HUES48 (cell line): Measurements from ENCODE around the gene RBX1.

ENCODE experiments used
- H3K27ac ChIP-seq: one replicate; pipeline ENCODE4 v1.7.0; 2013; ENCODE audit warnings: low read depth, low read length, inconsistent platforms
- H3K27me3 ChIP-seq: 2 replicates; pipeline ENCODE4 v1.6.1; 2013; ENCODE audit warnings: mild to moderate bottlenecking, low read length; ENCODE audit not compliant: control insufficient read depth, insufficient read depth
- H3K36me3 ChIP-seq: 2 replicates; pipeline ENCODE4 v1.6.1; 2013; ENCODE audit warnings: low read length; ENCODE audit not compliant: control insufficient read depth, insufficient read depth
- H3K4me1 ChIP-seq: 2 replicates; pipeline ENCODE4 v1.6.1; 2013; ENCODE audit warnings: mild to moderate bottlenecking, low read length; ENCODE audit not compliant: control insufficient read depth, insufficient read depth
- H3K4me3 ChIP-seq: 2 replicates; pipeline ENCODE4 v1.5.1; 2013; ENCODE audit warnings: mild to moderate bottlenecking, low read depth, low read length
- H3K9ac ChIP-seq: 2 replicates; pipeline ENCODE4 v1.6.1; 2013; ENCODE audit warnings: mild to moderate bottlenecking, low read depth, low read length, moderate library complexity
- H3K9me3 ChIP-seq: 2 replicates; pipeline ENCODE4 v1.6.1; 2013; ENCODE audit warnings: low read length; ENCODE audit not compliant: control insufficient read depth, insufficient read depth

The RBX1 gene

DNA sequence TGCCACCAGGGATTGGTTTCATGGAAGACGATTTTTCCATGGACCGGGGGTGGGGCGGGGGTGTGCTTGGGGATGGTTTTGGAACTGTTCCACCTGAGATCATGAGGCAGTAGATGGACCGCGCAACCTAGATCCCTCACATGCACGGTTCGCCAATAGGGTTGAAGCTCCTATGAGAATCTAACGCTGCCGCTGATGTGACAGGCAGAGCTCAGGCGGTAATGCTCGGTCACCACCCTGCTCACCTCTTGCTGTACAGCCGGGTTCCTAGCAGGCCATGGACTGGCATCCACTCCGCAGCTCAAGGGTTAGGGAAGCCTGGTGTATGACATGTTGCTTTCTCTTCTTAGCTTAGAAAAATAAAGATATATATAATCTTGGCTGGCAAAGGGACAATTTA is 22.0 kb downstream of the RBX1 start:
- peaks cover 36% of the 10 kb centered on the region for H3K36me3 ChIP-seq
- H3K9ac ChIP-seq, result no peak overlapping the region
- H3K4me1 ChIP-seq, result no peaks in the 10 kb centered on the region
- no peak overlapping the region for H3K4me3 ChIP-seq
- H3K9me3 ChIP-seq, result no peaks in the 10 kb centered on the region
- no peak overlapping the region for H3K27ac ChIP-seq
- H3K27me3 ChIP-seq, result no peaks in the 10 kb centered on the region

DNA sequence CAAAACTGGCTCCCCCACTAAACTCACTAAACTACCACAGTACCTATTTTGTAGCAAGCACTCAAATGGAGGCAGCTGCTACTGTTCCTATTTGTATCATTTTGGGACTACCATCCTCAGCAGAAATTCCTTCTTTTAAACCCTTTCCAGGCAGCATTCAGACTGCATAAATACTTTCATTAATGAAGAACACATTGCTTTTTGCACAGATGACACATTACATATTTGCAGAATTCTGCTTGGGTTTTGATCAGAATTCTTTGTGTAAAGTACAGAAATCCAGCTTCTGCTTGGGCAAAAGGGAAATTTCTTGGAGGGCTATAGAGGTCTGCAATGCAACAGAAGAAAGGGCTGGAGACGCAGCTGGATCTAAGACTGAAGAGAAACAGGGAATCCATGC is 24.2 kb downstream of the RBX1 start:
- Histone ChIP-seq H3K36me3 (peaks cover 22% of the 10 kb centered on the region), H3K9me3 (no peaks in the 10 kb centered on the region), H3K4me3 (no peak overlapping the region), H3K27ac (no peak overlapping the region), H3K27me3 (no peaks in the 10 kb centered on the region), H3K4me1 (no peaks in the 10 kb centered on the region), H3K9ac (no peak overlapping the region)

DNA sequence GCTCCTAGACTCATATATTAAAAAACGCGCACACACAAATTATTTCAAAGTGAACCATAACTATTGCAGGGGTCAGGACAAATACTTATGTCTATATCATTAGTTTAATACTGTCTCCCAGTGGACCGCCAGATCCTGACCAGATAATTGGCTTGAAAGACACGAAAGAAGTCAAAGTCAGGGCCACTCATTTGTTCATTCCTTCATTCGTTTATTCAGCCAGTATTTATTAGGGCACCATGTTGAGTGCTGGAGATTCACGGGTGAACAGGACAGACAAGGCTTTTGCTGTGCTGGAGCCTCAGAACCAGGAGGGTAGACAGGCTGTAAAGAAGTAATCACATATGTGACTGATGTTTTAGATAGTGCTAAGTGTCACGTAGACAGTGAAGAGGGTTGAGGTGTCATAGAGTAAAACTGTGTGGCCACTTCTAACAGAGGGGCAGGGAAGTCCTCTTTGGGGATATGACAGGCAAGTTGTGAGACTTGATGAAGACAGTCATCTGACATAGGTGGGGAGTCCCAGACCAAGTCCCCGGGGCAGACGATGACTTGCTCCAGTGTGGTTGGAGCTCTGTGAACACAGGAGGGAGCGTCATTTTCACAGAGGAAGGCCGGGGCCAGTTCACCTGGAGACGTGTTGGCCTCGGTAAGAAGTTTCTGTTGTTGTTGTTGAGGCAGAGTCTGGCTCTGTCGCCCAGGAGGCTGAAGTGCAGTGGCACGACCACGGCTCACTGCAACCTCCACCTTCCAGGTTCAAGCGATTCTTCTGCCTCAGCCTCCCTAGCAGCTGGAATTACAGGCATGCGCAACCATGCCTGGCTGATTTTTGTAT is 25.9 kb downstream of the RBX1 start:
- Histone ChIP-seq H3K9me3 (no peaks in the 10 kb centered on the region), H3K36me3 (peaks cover 9% of the 10 kb centered on the region), H3K27ac (no peak overlapping the region), H3K9ac (no peak overlapping the region), H3K4me3 (no peak overlapping the region), H3K27me3 (no peaks in the 10 kb centered on the region), H3K4me1 (no peaks in the 10 kb centered on the region)

DNA sequence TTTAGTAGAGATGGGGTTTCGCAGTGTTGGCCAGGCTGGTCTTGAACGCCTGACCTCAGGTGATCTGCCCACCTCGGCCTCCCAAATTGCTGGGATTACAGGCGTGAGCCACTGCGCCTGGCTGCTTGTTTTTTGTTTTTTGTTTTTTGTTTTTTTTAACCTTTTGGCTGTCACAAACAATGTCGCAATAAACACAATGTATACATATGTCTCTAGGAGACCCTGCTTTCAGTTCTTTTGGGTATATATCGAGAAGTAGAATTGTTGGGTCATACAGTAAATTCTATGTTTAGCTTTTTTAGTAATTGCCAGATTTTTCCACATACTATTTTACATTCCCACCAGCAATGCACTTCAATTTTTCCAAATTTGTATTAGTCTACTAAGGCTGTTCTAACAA is 28.0 kb downstream of the RBX1 start:
- no peaks in the 10 kb centered on the region for H3K4me1 ChIP-seq
- no peak overlapping the region for H3K27ac ChIP-seq
- no peak overlapping the region for H3K9ac ChIP-seq
- no peaks in the 10 kb centered on the region for H3K9me3 ChIP-seq
- H3K4me3 ChIP-seq, result no peak overlapping the region
- H3K27me3 ChIP-seq, result no peaks in the 10 kb centered on the region
- no peaks in the 10 kb centered on the region for H3K36me3 ChIP-seq

DNA sequence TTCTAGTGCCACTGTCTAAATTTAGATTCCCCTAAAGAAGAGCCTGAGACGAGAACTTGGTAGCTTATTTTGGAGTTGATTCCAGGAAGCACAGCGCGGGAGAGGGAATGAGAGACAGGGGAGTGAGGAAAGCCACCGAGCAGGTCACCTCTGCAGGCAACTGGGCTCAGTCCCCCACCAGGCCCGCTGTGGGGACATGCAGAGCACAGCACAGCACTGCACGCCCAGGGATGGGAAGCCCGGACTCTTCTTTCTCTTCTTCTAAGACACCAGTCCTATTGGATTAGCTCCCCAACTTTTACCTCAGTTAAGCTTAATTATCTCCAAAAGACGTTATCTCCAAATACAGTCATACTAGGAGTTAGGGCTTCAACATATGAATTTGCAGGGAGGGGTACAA is 28.7 kb downstream of the RBX1 start:
- Histone ChIP-seq H3K36me3 (no peaks in the 10 kb centered on the region), H3K9me3 (no peaks in the 10 kb centered on the region), H3K9ac (no peak overlapping the region), H3K4me1 (no peaks in the 10 kb centered on the region), H3K4me3 (no peak overlapping the region), H3K27ac (no peak overlapping the region), H3K27me3 (no peaks in the 10 kb centered on the region)

DNA sequence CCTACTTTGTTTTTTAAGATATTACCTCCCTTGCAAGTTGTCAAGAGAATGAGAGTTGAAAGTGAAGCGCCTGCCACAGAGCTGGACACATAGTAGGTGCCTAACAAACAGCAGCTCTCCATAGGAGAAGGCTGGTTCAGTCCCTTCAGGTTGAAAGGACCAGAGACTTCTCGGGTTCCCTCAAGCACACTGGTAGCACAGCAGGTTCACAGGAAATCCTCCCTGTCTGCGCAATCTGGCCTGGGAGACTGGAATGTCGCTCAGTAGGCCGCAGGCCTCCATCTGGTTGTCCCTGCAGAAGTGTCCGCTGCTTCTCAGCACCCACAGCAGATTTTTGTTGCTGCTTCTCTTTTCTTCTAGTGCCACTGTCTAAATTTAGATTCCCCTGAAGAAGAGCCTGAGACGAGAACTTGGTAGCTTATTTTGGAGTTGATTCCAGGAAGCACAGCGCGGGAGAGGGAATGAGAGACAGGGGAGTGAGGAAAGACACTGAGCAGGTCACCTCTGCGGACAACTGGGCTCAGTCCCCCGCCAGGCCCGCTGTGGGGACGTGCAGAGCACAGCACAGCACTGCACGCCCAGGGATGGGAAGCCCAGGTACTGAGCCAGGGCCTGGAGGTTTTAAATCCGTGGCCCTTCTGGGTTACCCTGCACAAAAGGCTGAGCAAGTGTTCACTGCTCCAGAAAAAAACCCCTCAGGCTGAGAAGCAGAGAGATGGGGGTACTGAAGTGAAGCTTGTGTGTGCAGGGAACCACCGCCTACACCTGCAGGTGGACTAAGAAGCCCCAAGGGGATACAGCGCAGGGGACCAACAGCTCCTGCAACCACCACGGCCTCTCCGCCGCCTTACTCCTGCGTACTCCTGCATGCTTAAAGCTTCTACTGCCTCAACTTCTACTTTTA is 31.6 kb downstream of the RBX1 start:
- Histone ChIP-seq H3K4me1 (no peaks in the 10 kb centered on the region), H3K9me3 (no peaks in the 10 kb centered on the region), H3K36me3 (no peaks in the 10 kb centered on the region), H3K4me3 (no peak overlapping the region), H3K27ac (no peak overlapping the region), H3K27me3 (no peaks in the 10 kb centered on the region), H3K9ac (no peak overlapping the region)

DNA sequence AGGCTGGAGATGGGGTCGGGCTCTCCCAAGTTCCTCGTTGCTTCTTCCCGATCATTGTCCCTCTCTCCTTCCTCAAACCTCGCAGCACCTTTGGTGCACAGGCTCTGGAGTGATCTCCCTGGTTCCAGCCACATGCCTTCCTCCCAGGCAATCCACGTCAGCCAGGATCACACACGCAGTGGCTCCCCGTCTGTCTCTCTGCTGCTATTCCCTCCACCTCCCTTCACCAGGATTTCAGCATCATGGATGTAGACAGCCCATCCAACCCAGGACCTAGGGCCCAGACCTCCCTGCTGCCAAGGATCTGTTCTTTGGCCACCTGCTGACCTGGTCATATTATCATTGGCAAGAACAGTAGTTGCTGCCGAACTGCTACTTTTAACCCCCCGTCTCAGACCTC is 40.1 kb downstream of the RBX1 start:
- Histone ChIP-seq H3K4me1 (no peaks in the 10 kb centered on the region), H3K27ac (no peak overlapping the region), H3K4me3 (no peak overlapping the region), H3K9ac (no peak overlapping the region), H3K27me3 (no peaks in the 10 kb centered on the region), H3K9me3 (no peaks in the 10 kb centered on the region), H3K36me3 (no peaks in the 10 kb centered on the region)

DNA sequence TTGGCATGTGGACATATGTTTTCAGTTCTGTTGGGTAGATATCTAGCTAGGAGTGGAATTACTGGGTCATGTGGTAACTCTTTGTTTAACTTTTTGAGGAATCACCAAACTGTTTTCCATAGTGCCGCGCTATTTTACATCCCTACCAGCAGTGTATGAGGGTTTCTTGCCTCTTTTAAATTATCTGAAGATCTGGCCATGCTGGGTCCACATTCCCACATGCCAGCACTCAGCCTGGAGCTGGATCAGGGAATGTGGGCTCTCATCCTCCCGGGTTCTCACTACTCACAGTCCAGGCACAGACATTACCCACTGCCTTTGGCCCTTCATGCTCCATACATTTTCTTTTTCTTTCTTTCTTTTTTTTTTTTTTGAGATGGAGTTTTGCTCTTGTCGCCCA is 44.6 kb downstream of the RBX1 start:
- Histone ChIP-seq H3K9me3 (no peaks in the 10 kb centered on the region), H3K27me3 (no peaks in the 10 kb centered on the region)

DNA sequence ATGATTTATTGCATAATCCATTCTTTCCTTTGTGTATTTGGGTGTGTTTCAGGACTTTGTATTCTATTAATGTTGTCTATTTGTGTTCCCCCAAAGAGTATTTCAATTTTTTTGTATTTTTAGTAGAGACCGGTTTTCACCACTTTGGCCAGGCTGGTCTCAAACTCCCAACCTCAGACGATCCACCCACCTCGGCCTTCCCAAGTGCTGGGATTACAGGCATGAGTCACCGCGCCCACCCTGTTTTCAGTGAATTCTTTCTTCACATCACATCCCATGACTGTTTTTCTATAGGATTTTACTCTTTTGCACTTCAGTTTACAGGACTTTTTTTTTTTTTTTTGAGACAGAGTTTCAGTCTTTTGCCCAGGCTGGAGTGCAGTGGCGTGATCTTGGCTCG is 46.3 kb downstream of the RBX1 start:
- Histone ChIP-seq H3K9me3 (no peaks in the 10 kb centered on the region), H3K27ac (no peak overlapping the region), H3K4me1 (peaks cover 9% of the 10 kb centered on the region), H3K27me3 (no peaks in the 10 kb centered on the region), H3K4me3 (no peak overlapping the region), H3K36me3 (no peaks in the 10 kb centered on the region), H3K9ac (no peak overlapping the region)

More for the DNA sequence above, 44.6 kb downstream of the RBX1 start:
- no peaks in the 10 kb centered on the region for H3K36me3 ChIP-seq
- H3K4me1 ChIP-seq, result no peaks in the 10 kb centered on the region
- no peak overlapping the region for H3K9ac ChIP-seq
- H3K4me3 ChIP-seq, result no peak overlapping the region
- no peak overlapping the region for H3K27ac ChIP-seq

DNA sequence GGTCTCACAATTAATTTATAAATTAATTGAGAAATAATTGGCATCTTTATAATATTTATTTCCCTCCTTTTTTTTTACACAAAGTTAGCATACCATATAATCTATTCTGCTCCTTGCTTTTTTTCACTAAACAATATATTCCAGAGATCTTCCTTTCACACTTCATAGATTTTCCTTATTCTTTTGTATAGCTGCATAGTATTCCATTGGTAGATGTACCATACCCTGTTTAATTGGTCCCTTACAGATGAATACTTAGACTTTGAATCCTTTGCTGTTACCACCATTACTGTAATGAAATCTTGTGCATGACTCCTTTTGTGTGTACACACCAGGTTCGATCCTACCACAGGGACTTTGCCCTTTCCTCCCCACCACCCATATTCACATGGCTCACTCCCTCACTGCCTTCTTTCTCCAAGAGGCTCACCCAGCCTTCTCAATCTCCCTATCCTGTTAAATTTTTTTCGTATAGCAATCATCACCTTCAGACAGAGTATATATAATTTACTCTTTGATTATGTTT is 48.9 kb downstream of the RBX1 start:
- no peak overlapping the region for H3K27ac ChIP-seq
- no peaks in the 10 kb centered on the region for H3K9me3 ChIP-seq
- H3K4me1 ChIP-seq, result peaks cover 9% of the 10 kb centered on the region
- no peak overlapping the region for H3K9ac ChIP-seq
- no peaks in the 10 kb centered on the region for H3K27me3 ChIP-seq
- no peaks in the 10 kb centered on the region for H3K36me3 ChIP-seq
- H3K4me3 ChIP-seq, result no peak overlapping the region
